DMS53 (cell line): Measurements from ENCODE around the gene CHRNA10.
"Not testable (repeated sequence)": the region's sequence is repeated elsewhere in the genome, so short reads cannot be mapped to it uniquely, and the experiment has no call there.

Source experiments
- DNase-seq: peaks from one replicate; lab custom pipeline; 2025; lab: John Stamatoyannopoulos, UW

Gene CHRNA10

GRCh38 chr11:3665336-3666022 lies 5.7 kb downstream of the CHRNA10 start:
- DNase-seq = no peak

GRCh38 chr11:3664032-3664630 lies 7.1 kb downstream of the CHRNA10 start:
- no peak for DNase-seq

- no peak for DNase-seq
These were observed 8.3 kb downstream of the CHRNA10 start for GRCh38 chr11:3662856-3663255.

DNA sequence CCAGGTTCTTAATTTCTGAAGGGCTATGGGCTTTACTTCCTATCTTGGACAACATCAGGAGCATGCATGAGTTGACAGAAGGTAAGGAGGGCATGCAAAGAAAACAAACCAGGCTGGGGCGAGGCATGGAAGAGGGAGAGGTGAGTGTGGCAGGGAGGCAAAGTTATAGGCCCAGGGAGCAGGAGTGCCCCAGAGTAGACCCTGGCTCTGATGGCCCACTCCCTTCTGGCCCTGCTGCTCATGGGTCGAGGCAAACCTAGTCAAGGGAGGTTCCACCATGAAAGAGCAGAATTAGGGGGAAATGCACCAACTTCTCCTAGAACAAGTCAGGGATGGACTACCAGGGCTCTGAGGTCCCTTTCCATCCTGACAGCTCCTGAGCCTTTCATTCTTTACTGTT lies 10.2 kb downstream of the CHRNA10 start:
- no peak for DNase-seq

GRCh38 chr11:3659595-3660515 lies 11.3 kb downstream of the CHRNA10 start:
- DNase-seq = peak; percentile 70

- no peak for DNase-seq
These were observed 12.9 kb downstream of the CHRNA10 start for GRCh38 chr11:3658252-3658651.

DNA sequence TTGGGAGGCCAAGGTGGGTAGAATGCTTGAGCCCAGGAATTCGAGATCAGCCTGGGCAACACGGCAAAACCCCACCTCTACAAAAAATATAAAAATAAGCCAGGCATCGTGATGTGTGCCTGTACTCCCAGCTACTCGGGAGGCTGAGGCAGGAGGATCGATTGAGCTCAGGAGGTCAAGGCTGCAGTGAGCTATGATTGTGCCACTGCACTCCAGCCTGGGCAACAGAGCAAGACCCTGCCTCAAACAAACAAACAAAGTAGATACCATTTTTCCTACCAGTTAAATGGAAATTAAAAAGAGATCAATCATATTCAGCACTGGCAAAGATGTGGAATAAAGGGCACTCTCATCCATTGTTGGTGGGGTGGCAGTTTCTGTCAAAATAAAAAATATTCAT lies 13.9 kb downstream of the CHRNA10 start:
- DNase-seq = not testable (repeated sequence)

DNA sequence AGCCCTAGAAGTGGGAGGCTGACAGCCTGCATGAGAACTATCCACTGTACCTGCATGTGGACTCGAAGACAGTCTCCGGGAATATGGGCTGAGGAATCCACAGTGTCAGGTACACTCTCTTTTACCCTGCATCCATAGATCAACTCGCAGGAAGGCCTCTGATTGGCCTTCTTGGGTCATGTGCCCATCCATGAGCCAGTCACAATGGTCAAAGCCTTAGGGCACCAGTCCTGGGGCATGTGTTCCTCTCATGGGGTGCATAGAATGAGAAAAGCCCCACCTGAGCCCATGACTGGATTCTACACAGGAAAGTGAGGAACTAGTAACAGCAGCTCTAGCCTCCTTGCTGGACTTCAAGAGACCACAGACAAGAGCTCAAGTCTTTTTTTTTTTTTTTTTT lies 15.6 kb downstream of the CHRNA10 start:
- DNase-seq = no peak

- DNase-seq = not testable (repeated sequence)
These were observed 18.7 kb downstream of the CHRNA10 start for GRCh38 chr11:3652514-3652913.

- not testable (repeated sequence) for DNase-seq
These were observed 21.8 kb downstream of the CHRNA10 start for GRCh38 chr11:3649374-3649773.

DNA sequence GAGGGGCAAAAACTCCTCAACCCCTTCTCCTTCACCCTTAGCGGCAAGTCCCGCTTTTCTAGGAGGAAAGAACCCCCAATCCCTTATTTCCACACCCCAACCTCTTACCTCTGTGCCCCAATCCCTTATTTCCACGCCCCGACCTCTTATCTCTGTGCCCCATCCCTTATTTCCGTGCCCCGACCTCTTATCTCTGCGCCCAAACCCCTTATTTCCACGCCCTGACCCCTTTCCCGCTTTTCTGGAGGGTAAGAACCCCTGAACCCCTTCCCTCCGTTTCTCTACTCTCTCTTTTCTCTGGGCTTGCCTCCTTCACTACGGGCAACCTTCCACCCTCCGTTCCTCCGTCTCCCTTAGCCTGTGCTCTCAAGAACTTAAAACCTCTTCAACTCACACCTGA lies 22.3 kb downstream of the CHRNA10 start:
- DNase-seq = not testable (repeated sequence)

GRCh38 chr11:3645552-3645951 lies 25.6 kb downstream of the CHRNA10 start:
- no peak for DNase-seq

- DNase-seq = peak; percentile 19
These were observed 26.4 kb downstream of the CHRNA10 start, which contains the start of gene ART1 for GRCh38 chr11:3644817-3645235. Gene ART1 (plus strand): TSS chr11:3645128. CDS start chr11:3659214, 14,086 bp downstream.

DNA sequence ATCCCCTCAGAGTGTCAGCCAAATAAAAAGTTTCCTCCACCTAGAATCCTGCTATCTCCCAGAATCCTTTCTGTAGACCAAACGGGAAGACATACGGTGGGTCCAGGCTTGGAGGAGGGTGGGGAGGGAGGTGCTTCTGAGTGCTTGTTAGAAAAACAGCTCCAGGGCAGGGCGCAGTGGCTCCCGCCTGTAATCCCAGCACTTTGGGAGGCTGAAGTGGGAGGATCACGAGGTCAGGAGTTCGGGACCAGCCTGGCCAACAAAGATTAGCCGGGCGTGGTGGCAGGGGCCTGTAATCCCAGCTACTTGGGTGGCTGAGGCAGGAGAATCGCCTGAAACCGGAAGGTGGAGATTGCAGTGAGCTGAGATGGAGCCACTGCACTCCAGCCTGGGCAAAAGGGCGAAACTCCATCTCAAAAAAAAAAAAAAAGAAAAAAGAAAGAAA lies 28.1 kb downstream of the CHRNA10 start:
- not testable (repeated sequence) for DNase-seq

- peak; percentile 92 for DNase-seq
These were observed 28.9 kb downstream of the CHRNA10 start for GRCh38 chr11:3642071-3642951.

GRCh38 chr11:3641701-3642070 lies 29.5 kb downstream of the CHRNA10 start, which contains the start of gene ART5:
Gene ART5 (minus strand): TSS chr11:3641992. CDS start chr11:3641862, 130 bp downstream.
- DNase-seq = no peak

GRCh38 chr11:3641191-3641590 lies 30.0 kb downstream of the CHRNA10 start:
- DNase-seq = no peak

DNA sequence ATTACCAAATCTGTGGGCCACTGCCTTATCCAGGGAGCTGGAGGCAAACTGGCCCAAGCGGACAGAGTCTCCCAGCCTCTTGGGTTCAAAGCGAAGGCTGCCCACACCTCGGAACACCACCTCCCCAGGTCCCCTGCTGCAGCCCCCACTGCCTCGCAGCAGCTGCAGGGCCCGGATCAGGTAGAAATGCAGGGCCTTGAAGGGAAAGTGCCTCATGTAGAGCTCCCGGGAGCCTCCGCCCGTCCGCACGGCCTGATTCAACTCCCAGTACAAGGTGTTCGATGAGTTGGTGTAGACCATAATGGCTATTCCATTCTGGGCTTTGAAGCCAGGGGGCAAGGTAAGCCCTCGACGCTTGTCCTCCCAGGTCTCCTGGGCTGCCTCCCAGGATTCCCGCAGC lies 31.3 kb downstream of the CHRNA10 start:
- no peak for DNase-seq

DNA sequence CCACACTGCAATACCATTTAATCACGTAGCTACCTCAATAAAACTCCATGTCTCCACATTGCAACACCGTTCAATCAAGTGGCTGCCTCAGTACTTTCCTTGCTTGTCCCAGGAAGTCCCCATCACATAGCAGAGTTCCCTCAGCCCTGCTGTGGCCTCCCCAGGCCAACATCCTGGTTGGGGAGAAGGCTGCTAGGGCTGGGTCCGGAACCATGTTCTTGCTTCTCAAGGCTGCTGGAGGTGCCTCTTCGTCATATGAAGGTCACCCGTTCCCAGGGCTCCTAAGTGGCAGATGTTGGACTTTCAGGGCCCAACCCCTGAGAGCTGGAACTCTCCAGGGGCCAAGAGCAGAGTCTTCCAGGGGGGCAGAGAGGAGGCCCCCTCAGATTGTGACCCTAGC lies 32.7 kb downstream of the CHRNA10 start:
- DNase-seq = no peak

- DNase-seq = no peak
These were observed 34.0 kb downstream of the CHRNA10 start for GRCh38 chr11:3637201-3637600.

DNA sequence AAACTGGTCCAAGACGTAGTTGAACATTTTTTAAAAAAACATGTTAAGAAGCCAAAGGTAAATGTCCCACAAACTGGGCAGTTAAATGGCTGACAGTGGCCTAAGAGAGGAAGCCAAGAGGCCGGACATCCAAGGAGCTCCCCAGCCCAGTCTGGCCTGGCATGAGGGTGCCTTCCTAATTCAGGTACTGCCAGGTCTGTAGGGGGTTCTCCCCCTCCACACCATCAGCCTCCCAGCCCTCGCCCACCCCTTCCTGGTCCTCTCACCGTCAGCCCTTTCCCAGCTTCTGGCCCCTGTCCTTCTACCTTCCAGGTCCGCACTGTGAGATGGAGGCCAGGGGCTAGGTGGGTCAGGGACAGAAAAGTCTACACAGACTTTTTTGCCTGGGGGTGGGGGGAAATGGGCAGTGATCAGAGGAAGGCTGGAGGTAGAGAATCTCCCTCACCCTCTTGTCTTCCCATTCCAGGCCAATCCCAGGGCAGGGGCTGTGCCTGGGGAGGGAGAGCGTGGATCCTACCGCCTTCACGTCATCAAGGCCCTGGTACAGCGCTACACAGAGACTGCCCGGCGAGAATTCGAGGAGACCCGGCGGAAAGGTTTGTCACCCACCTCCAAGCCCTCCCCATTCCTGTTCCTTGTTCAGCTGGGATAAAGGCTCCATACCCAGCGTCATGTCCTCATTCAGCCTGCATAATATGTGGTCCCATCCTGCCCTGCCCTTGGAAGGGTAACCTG lies 35.4 kb downstream of the CHRNA10 start:
- no peak for DNase-seq
